MV-4-11 (cell line): ENCODE measurements around the gene RTN1.
"Not testable (repeated sequence)": the region's sequence is repeated elsewhere in the genome, so short reads cannot be mapped to it uniquely, and the experiment has no call there.

Experiments used
- DNase-seq: peaks from one replicate; lab custom pipeline; 2025; lab: John Stamatoyannopoulos, UW

Gene RTN1

GRCh38 chr14:59704054-59704645 is 166.4 kb downstream of the RTN1 start:
- peak; percentile 51 for DNase-seq

GRCh38 chr14:59699442-59699841 is 171.1 kb downstream of the RTN1 start:
- peak; percentile 88 for DNase-seq

GRCh38 chr14:59698793-59699192 is 171.8 kb downstream of the RTN1 start:
- peak; percentile 21 for DNase-seq

GRCh38 chr14:59695198-59695597 is 175.4 kb downstream of the RTN1 start:
- DNase-seq: no peak

- no peak for DNase-seq
Measured at GRCh38 chr14:59691266-59691665, 179.3 kb downstream of the RTN1 start.

- DNase-seq: no peak
Measured at GRCh38 chr14:59690426-59690825, 180.2 kb downstream of the RTN1 start.

- DNase-seq: peak; percentile 62
Measured at GRCh38 chr14:59688224-59689170, 182.1 kb downstream of the RTN1 start.

- no peak for DNase-seq
Measured at GRCh38 chr14:59687663-59688062, 182.9 kb downstream of the RTN1 start.

GRCh38 chr14:59679872-59680271 is 190.7 kb downstream of the RTN1 start:
- DNase-seq: no peak

GRCh38 chr14:59678352-59678751 is 192.2 kb downstream of the RTN1 start:
- no peak for DNase-seq

GRCh38 chr14:59677771-59678231 is 192.8 kb downstream of the RTN1 start:
- DNase-seq: no peak

GRCh38 chr14:59675394-59675793 is 195.2 kb downstream of the RTN1 start:
- DNase-seq: no peak

GRCh38 chr14:59664741-59665140 is 205.8 kb downstream of the RTN1 start:
- no peak for DNase-seq

- DNase-seq: no peak
Measured at GRCh38 chr14:59657769-59658168, 212.8 kb downstream of the RTN1 start.

GRCh38 chr14:59656473-59656872 is 214.1 kb downstream of the RTN1 start:
- no peak for DNase-seq

- not testable (repeated sequence) for DNase-seq
Measured at GRCh38 chr14:59654131-59654530, 216.4 kb downstream of the RTN1 start.

- not testable (repeated sequence) for DNase-seq
Measured at GRCh38 chr14:59646832-59647231, 223.7 kb downstream of the RTN1 start.

GRCh38 chr14:59638885-59639284 is 231.7 kb downstream of the RTN1 start:
- DNase-seq: no peak

- DNase-seq: no peak
Measured at GRCh38 chr14:59634617-59635016, 236.0 kb downstream of the RTN1 start.

- DNase-seq: no peak
Measured at GRCh38 chr14:59633486-59633885, 237.1 kb downstream of the RTN1 start.

GRCh38 chr14:59632381-59632780 is 238.2 kb downstream of the RTN1 start:
- DNase-seq: no peak

GRCh38 chr14:59631237-59631636 is 239.3 kb downstream of the RTN1 start:
- no peak for DNase-seq

- DNase-seq: no peak
Measured at GRCh38 chr14:59630288-59630963, 240.2 kb downstream of the RTN1 start.
